NCI-H460 (cell line): ENCODE measurements around the gene MDC1. TPM values are rescaled to one million over a fixed set of nuclear protein-coding genes. Genes with fewer than 3 reads are reported as not detected.

Source experiments
- DNase-seq: peaks from one replicate; pipeline ENCODE4 v3.0.0-alpha.2; 2016; ENCODE audit warnings: low read depth; ENCODE audit errors: extremely low read depth
- total RNA-seq: library from RNA; depleted of rRNA; stranded (reverse); fragments of >200 nt; shearing (Covaris generic); gene quantifications from 2 replicates; pipeline ENCODE4 v1.2.3, GENCODE V29; 2014

MDC1 gene
- total RNA-seq, 1 experiment from 2014 or later, result 8.4 TPM

- DNase-seq, result no peak
Measured at GRCh38 chr6:30705620-30706019, 11.5 kb downstream of the MDC1 start.

DNA sequence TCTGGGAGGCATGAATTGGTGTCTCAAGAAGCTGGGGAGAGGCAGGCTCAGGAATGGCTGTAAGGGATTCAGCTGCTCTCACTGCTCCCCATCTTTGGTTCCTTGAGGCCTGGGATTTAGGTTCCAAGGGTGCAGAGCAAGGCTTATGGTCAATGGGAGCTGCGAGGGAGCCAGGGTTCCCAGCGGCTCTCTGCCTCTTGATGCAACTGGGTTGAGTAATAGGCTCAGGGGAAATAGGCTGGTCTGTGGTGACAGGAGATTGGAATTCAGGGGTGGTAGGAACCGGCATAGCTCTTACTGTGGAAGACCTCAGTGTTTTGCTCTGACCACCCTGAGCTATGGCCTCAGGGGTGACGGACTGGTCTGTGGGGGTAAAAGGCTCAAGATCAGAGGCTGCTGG lies 13.3 kb downstream of the MDC1 start:
- no peak for DNase-seq

DNA sequence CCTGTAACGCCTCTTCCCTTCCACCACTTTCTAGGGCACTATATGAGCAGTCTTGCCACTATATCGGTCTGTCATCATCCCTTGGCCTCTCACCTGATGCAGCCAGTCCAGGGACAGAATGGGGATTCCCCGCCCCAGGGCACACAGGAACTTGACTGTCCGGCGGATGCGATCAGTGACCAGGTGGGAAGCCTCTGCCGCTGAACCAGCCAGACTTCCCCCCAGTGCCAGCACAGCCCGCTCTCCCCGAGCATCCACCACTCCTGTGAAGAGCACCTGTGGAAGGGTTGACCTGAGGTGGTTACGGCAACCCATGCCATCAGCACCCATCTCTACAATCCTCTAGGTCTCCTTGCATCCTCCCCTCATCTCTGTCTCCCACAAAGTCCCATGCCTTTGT lies 14.1 kb downstream of the MDC1 start:
- DNase-seq, result no peak

- no peak for DNase-seq
Measured at GRCh38 chr6:30700340-30700739, 16.7 kb downstream of the MDC1 start.

- DNase-seq, result no peak
Measured at GRCh38 chr6:30696432-30696831, 20.6 kb downstream of the MDC1 start.

DNA sequence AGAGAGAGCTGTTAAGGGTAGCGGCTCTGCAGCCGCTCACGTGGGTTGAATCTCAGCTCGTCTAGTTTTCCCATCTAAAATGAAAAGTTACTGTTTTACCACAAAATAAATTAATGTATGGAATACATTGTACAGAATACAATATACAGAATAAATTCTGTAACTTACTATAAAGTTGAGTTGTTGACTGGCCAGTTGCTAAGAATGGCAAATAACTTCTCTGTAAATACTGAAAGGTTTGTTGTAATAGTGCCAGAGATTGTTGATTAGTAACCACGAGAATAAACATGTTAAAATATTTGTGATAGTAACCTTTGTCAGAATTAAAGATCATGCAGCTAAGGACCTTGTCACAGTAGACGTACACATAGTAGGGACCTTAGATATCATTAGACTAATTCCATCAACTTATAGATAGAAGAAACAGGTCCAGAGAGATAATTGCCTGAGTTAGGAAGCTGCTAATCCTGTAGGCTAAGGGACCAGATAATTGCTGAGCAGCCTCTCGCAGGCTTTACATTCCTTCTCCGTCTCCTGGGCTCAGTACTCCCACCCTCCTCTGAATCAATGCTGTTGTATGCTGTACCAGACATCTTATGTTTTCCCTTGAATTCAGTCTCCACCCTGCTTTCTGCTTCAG lies 25.8 kb downstream of the MDC1 start:
- DNase-seq, result no peak

DNA sequence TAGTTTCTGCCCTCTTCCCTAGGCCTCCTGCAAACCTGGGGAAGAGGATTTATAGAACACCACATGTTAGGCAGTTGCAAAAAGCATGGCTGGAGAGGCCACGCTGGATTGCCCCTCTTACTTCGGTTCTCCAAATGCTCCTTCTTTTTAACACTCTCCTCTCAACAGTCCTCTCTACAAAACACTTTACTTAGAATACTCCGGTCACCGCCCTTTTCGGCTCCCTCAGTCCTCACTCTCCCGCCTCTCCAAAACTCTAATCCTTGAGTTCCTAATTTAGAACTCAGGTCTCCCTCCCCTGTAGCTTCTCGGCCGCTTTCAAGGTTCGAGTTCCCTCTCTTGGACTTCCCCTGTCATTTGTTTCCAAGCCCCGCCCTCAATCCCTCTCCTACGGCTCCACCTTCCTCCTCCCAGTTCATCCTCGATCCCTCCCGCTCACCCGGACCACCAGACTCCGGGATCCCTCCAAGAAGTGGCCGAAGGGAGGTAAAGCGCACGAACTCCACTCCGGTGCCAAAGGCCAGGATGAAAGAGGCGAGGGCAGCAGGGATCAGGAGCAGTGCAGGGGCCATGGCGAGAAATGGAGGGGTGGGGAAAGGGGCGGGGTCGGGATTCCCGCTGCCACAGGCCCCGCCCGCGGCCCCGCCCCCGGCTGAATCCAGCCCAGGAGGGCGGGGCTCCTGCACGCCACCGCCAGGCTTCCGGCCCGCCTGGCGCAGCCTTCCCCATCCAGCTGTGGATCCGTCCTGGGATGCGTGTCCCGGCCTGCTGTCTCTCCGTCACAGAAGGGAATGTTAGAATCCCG lies 26.5 kb downstream of the MDC1 start, which contains the start of gene NRM:
Gene NRM, minus strand, starts transcription at position 582 of the 805 bp plus-strand sequence. Its CDS starts 10 bp downstream, at position 572.
- DNase-seq, result peak; percentile 70

GRCh38 chr6:30689985-30690384 lies 27.1 kb downstream of the MDC1 start:
- no peak for DNase-seq

GRCh38 chr6:30689022-30689865 lies 27.8 kb downstream of the MDC1 start:
- no peak for DNase-seq

GRCh38 chr6:30688569-30688968 lies 28.5 kb downstream of the MDC1 start:
- no peak for DNase-seq

GRCh38 chr6:30687659-30688431 lies 29.2 kb downstream of the MDC1 start:
- no peak for DNase-seq

DNA sequence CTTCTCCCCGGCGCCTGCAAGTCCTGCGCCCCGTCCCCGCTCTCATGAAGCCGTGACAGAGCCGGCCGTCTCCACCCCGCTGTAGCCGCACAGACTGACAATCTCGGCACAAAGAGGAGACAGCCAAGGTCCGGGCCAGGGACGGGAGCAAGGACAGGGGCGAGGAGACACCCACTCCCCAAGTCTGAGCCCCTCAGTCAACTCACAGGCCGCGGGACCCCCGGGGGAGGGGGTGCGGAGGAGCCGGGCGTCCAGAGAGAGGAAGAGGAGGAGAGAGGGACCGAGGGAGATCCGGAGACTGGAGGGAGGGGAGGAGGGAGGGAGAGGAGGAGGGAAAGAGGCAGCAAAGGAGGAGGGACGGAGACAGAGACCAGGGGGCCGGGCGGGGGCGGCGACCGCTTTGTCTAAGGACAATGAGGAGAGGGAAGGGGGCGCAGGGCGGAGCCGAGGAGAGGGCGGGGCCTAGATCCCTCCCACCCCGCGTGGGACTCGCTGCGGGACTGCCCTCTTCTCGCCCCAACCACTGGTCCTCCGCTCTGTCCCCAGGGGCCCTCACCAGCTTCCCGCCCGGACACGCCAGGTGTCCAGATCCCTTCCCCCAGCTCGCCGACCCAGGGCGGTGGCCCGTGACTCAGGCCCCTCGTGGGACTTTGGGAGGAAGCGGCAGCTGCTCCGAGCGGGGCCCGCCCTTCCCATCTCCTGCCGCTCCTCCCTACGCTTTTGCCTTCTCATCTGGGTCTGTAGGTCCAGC lies 30.0 kb downstream of the MDC1 start:
- DNase-seq, result peak; percentile 85

DNA sequence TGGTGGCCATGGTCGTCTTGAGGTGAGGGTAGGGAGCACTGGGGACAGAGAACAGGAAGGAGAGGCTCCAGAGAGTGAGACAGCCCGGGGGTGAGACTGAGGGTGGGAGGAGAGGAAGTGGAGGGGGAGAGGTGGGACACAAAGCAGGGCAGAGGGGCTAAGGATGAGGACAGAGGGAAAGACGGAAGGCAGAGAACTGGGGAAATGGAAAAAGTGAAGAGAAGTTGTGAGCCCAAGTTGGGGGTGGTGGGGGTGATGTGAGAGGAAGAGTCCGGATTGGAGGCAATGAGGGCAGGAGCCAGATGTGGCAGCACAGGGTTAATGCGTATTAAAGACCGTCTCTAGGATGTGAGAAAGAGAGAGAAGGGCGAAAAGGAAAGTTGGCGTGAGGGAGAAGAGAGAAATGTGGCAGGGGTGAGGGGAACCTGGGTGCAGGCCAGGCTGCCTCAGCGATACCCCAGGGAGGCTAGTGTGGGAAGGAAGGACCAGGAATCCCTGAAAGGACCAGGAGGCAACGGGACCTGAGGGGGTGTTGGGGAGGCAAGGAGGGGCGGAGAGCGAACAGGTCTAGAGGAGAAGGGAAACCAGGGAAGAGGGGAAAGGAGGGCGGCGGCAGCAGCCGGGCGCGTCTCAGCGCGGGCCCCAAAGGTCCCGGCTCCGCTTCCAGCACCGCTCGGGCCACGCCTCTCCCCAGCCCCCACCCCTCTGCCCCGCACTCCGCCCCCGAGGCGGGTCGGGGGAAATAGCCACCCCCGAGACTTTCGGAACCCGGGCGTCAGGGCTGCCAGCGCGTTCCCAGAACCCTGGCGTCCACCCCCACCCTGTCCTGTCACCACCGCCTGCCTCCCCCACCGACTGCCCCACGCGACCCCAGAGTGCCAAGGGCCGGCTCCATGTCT lies 30.8 kb downstream of the MDC1 start, which contains the start of gene PPP1R18:
Gene PPP1R18, minus strand, starts transcription at position 637 of the 899 bp plus-strand sequence. Its CDS starts 627 bp downstream, at position 10.
- no peak for DNase-seq

DNA sequence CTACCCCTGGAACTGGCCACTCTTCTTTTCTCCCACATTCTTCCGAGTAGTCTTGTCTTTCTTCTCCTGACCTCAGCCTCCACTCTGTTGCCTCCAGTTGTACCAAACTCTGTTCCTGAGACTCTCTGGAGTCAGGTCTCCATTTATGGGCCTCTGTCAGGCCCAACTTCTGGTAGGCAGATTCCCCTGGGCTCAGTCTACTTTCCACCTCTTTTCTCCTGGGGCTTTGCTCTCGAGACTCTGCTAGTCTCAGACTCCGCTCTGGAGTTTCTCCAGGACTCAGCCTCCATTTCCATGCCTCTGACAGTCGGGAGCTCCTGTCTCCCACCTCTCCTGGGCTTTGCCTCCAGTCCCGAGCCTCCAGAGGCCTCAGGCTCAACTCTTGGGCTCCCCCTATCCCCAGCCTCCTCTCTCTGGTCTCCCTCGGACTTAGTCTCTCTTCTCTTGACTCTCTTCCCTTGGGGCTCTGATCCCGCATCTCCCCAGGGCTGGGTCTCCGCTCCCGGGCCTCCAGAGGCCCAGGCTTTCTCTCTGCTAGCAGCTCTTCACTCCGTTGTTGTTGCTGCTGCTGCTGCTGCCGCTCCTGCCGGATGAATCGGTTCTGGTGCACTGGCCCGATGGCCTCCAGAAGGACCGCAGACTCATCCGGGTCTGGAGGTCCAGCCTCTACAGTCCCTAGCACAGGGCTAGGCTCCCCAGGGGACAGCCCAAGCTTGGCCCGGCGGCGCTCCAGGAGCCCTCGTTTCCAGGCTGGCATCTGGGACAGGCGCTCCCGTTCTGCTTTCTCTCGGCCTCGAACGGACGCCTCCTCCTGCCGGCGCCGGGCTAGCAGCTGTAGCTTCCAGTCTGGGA lies 31.7 kb downstream of the MDC1 start:
- DNase-seq, result peak; percentile 40

GRCh38 chr6:30684386-30685156 lies 32.5 kb downstream of the MDC1 start:
- no peak for DNase-seq

GRCh38 chr6:30683980-30684338 lies 33.1 kb downstream of the MDC1 start:
- no peak for DNase-seq
